HCT116 (cell line): ENCODE data around the gene SMC4. TPM values are rescaled to one million over a fixed set of nuclear protein-coding genes. Genes with fewer than 3 reads are reported as not detected.

ENCODE experiments used
- ATAC-seq: fragments of 200-7000 bp; cut with Tn5 transposase; 2 replicates; pipeline ENCODE4 v1.9.1; 2020; ENCODE audit warnings: mild to moderate bottlenecking, moderate library complexity
- BruUV-seq: library from RNA; stranded (reverse); fragments of 400-500 nt; replicated peaks from 2 replicates; lab custom pipeline; 2021; lab: Mats Ljungman, UMichigan
- CTCF ChIA-PET: fragments of 300-600 bp; sonication (Branson Sonifier 250); formaldehyde crosslinking; loops from one replicate; lab custom pipeline; 2021; ENCODE audit warnings: antibody characterized with exemption; lab: Charles Lee
- POLR2A ChIA-PET: fragments of 300-600, 350-600 bp; sonication (Branson Sonifier 250); formaldehyde crosslinking; loops from one replicate; lab custom pipeline; 2021; ENCODE audit warnings: antibody characterized with exemption; lab: Charles Lee
- RAD21 ChIA-PET, 2 experiments: fragments of 300-600 bp; sonication (Branson Sonifier 250); formaldehyde crosslinking; loops; one replicate each; lab custom pipeline; 2023; ENCODE audit warnings: low total read pairs in 2 of 2; ENCODE audit not compliant: uncharacterized antibody in 2 of 2, unreplicated experiment in 2 of 2, low non-redundant PET in 1 of 2; lab: Charles Lee
- DNase-seq: peaks from one replicate; pipeline ENCODE4 v3.0.0-alpha.2; 2010; ENCODE audit warnings: low read depth, low spot score
- H2AFZ ChIP-seq: fragments of 200-600 bp; shearing (Covaris generic), sonication (generic); 2 replicates; pipeline ENCODE4 v1.6.1; 2017; ENCODE audit warnings: low read depth, mixed run types, mixed read lengths, antibody characterized with exemption, low read length; ENCODE audit not compliant: poor library complexity, severe bottlenecking
- H3K27ac ChIP-seq: 2 replicates; pipeline ENCODE4 v1.5.1; 2012; ENCODE audit warnings: low read depth, low read length
- H3K27me3 ChIP-seq: fragments of 200-600 bp; sonication (generic); 2 replicates; pipeline ENCODE4 v1.6.1; 2016; ENCODE audit warnings: mixed run types, low read length, mixed read lengths; ENCODE audit not compliant: insufficient read depth
- H3K36me3 ChIP-seq, 2 experiments: fragments of 200-500 bp in 1 of 2; fragments of 200-600 bp in 1 of 2; sonication (Bioruptor generic) in 1 of 2; sonication (generic) in 1 of 2; 2 replicates each; pipeline versions ENCODE4 v1.5.1 to v1.6.1; 2014 to 2016; ENCODE audit warnings: low read length in 2 of 2, inconsistent platforms in 1 of 2, mixed read lengths in 1 of 2, mixed run types in 1 of 2; ENCODE audit not compliant: insufficient read depth in 2 of 2, control insufficient read depth in 1 of 2
- H3K4me1 ChIP-seq, 2 experiments: fragments of 200-600 bp in 1 of 2; sonication (generic) in 1 of 2; 2 replicates each; pipeline versions ENCODE4 v1.5.1 to v1.6.1; 2012 to 2017; ENCODE audit warnings: low read length in 2 of 2, inconsistent platforms in 1 of 2, mild to moderate bottlenecking in 1 of 2, mixed read lengths in 1 of 2, mixed run types in 1 of 2, moderate library complexity in 1 of 2; ENCODE audit not compliant: insufficient read depth in 2 of 2, control insufficient read depth in 1 of 2
- H3K4me2 ChIP-seq: fragments of 200-600 bp; sonication (generic); 2 replicates; pipeline ENCODE4 v1.6.1; 2017; ENCODE audit warnings: mixed run types, low read length, mixed read lengths
- H3K4me3 ChIP-seq, 2 experiments: fragments of 200-600 bp in 1 of 2; sonication (generic) in 1 of 2; replicated peaks in 1 of 2; 2 replicates each; pipeline ENCODE4 v1.5.1; 2011 to 2016; ENCODE audit warnings: low read length in 2 of 2, control low read depth in 1 of 2, low read depth in 1 of 2, mild to moderate bottlenecking in 1 of 2, mixed read lengths in 1 of 2, mixed run types in 1 of 2
- H3K79me2 ChIP-seq: fragments of 200-600 bp; sonication (generic); 2 replicates; pipeline ENCODE4 v1.6.1; 2017; ENCODE audit warnings: mild to moderate bottlenecking, mixed run types, low read length, moderate library complexity, mixed read lengths; ENCODE audit not compliant: insufficient read depth
- H3K9ac ChIP-seq: fragments of 200-600 bp; sonication (generic); 2 replicates; pipeline ENCODE4 v1.6.1; 2016; ENCODE audit warnings: low read length, mixed read lengths
- H3K9me2 ChIP-seq: fragments of 200-600 bp; sonication (generic), shearing (Covaris generic); 2 replicates; pipeline ENCODE4 v1.6.1; 2017; ENCODE audit warnings: mixed run types, mild to moderate bottlenecking, moderate library complexity; ENCODE audit not compliant: insufficient read depth
- H3K9me3 ChIP-seq, 2 experiments: fragments of 200-500 bp in 1 of 2; fragments of 200-600 bp in 1 of 2; sonication (Bioruptor generic) in 1 of 2; sonication (generic) in 1 of 2; 2 replicates each; pipeline ENCODE4 v1.6.1; 2014 to 2017; ENCODE audit warnings: low read length in 2 of 2, mixed read lengths in 2 of 2, inconsistent platforms in 1 of 2, low read depth in 1 of 2, mild to moderate bottlenecking in 1 of 2, mixed run types in 1 of 2, moderate library complexity in 1 of 2; ENCODE audit not compliant: control insufficient read depth in 1 of 2, insufficient read depth in 1 of 2
- H4K20me1 ChIP-seq: fragments of 200-600 bp; sonication (generic), shearing (Covaris generic); 2 replicates; pipeline ENCODE4 v1.6.1; 2017; ENCODE audit warnings: mixed run types, mild to moderate bottlenecking, moderate library complexity; ENCODE audit not compliant: insufficient read depth
- CBX3 ChIP-seq: IDR thresholded peaks from 2 replicates; pipeline ENCODE4 v1.6.1; 2012; ENCODE audit warnings: low read depth
- CEBPB ChIP-seq: IDR thresholded peaks from 2 replicates; pipeline ENCODE4 v1.6.1; 2012; ENCODE audit warnings: low read depth
- EGR1 ChIP-seq: IDR thresholded peaks from 2 replicates; pipeline ENCODE4 v1.6.1; 2012; ENCODE audit warnings: low read depth
- FOSL1 ChIP-seq: IDR thresholded peaks from 2 replicates; pipeline ENCODE4 v1.6.1; 2012; ENCODE audit warnings: low read depth
- RAD21 ChIP-seq: IDR thresholded peaks from 2 replicates; pipeline ENCODE4 v1.6.1; 2012; ENCODE audit warnings: low read depth, mild to moderate bottlenecking
- REST ChIP-seq: IDR thresholded peaks from 2 replicates; pipeline ENCODE4 v1.6.1; 2012; ENCODE audit warnings: low read depth
- SIN3A ChIP-seq: IDR thresholded peaks from 2 replicates; pipeline ENCODE4 v1.6.1; 2012; ENCODE audit warnings: low read depth
- ZFX ChIP-seq: fragments of 450-650 bp; IDR thresholded peaks from 2 replicates; pipeline ENCODE4 v1.6.1; 2017
- ZNF274 ChIP-seq: fragments of 200-500 bp; sonication (Bioruptor generic); IDR thresholded peaks from 2 replicates; pipeline ENCODE4 v1.6.1; 2014; ENCODE audit warnings: mild to moderate bottlenecking, low read depth, low read length, inconsistent platforms
- intact Hi-C: fragments of 100-400 bp; cut with micrococcal nuclease; formaldehyde crosslinking; loops from 2 replicates; pipeline ENCODE4 v1.10.0; 2022
- total RNA-seq: library from RNA; stranded (reverse); gene quantifications from one replicate; pipeline ENCODE4 v1.2.1, GENCODE V29; 2021; ENCODE audit not compliant: unreplicated experiment

Gene SMC4
- total RNA-seq, 1 experiment from 2014 or later = 123 TPM

- ATAC-seq (no peak), DNase-seq (no peak)
- no peak overlapping the region for H3K4me3 ChIP-seq
- no peaks in the 10 kb centered on the region for H4K20me1 ChIP-seq
- H3K9me2 ChIP-seq = no peaks in the 10 kb centered on the region
- no peaks in the 10 kb centered on the region for H3K79me2 ChIP-seq
- H3K9me3 ChIP-seq = no peaks in the 10 kb centered on the region
- H3K27ac ChIP-seq = no peak overlapping the region
- no peaks in the 10 kb centered on the region for H3K36me3 ChIP-seq
- BruUV-seq = no TSS peak
- ChIA-PET CTCF (no interaction called here), POLR2A (no interaction called here), RAD21 (no interaction called here)
- no peaks in the 10 kb centered on the region for H3K4me1 ChIP-seq
- no peak for TF ChIP-seq CEBPB
- TF ChIP-seq REST = no peak
- TF ChIP-seq EGR1 = no peak
- TF ChIP-seq ZFX = no peak
- no peak for TF ChIP-seq RAD21
- TF ChIP-seq ZNF274 = no peak
- TF ChIP-seq FOSL1 = no peak
- no peak for TF ChIP-seq CBX3
- TF ChIP-seq SIN3A = no peak
- H3K27me3 ChIP-seq = no peaks in the 10 kb centered on the region
- no peak overlapping the region for H3K9ac ChIP-seq
- intact Hi-C loops = no loop called here
- H3K4me2 ChIP-seq = no peak overlapping the region
- H2AFZ ChIP-seq = no peak overlapping the region
Measured at GRCh38 chr3:160458151-160458550, 58.7 kb downstream of the SMC4 start.
